ENCODE results near the gene HNMT. TPM values are rescaled to one million over a fixed set of nuclear protein-coding genes. Genes with fewer than 3 reads are reported as not detected.

HNMT gene
- total RNA-seq, 4 donors from 2014 or later: 11.2 to 25.5 (median 21.6) TPM

GRCh38 chr2:138060301-138060635 lies 96.0 kb downstream of the HNMT start:
- Histone ChIP-seq H3K36me3 (no peaks in the 10 kb centered on the region), H3K27ac (replicated peaks in 1 of 4) (no peak overlapping the region), H3K27me3 (no peaks in the 10 kb centered on the region), H3K4me1 (no peaks in the 10 kb centered on the region), H3K4me3 (no peak overlapping the region), H3K9me3 (no peaks in the 10 kb centered on the region)
- 61% methylated on average over 1 of the region's 1 CpG for WGBS
- TF ChIP-seq POLR2A (IDR thresholded peaks at IDR 0.05; ENCODE audit: low read depth): no peak
- no peak for TF ChIP-seq CTCF (IDR thresholded peaks at IDR 0.05)
- no peak for TF ChIP-seq EP300 (IDR thresholded peaks at IDR 0.05)
- TF ChIP-seq POLR2AphosphoS5 (IDR thresholded peaks at IDR 0.05): no peak
- DNase-seq (ENCODE audit: extremely low spot score): no peak
- intact Hi-C loops (cut with DNase I): no loop called here

- 96% methylated on average over 2 of the region's 2 CpGs for WGBS
- intact Hi-C loops (cut with DNase I): no loop called here
- no peak for DNase-seq (ENCODE audit: extremely low spot score)
- Histone ChIP-seq H3K4me3 (no peak overlapping the region), H3K27me3 (no peaks in the 10 kb centered on the region), H3K36me3 (no peaks in the 10 kb centered on the region), H3K9me3 (no peaks in the 10 kb centered on the region), H3K4me1 (no peaks in the 10 kb centered on the region), H3K27ac (replicated peaks in 1 of 4) (no peak overlapping the region)
- TF ChIP-seq POLR2A (IDR thresholded peaks at IDR 0.05; ENCODE audit: low read depth) (no peak), POLR2AphosphoS5 (IDR thresholded peaks at IDR 0.05) (no peak), CTCF (IDR thresholded peaks at IDR 0.05) (no peak), EP300 (IDR thresholded peaks at IDR 0.05) (no peak)
Measured at GRCh38 chr2:138061961-138062360, 97.7 kb downstream of the HNMT start.

- TF ChIP-seq EP300 (IDR thresholded peaks at IDR 0.05): no peak
- TF ChIP-seq POLR2AphosphoS5 (IDR thresholded peaks at IDR 0.05): no peak
- TF ChIP-seq CTCF (IDR thresholded peaks at IDR 0.05): no peak
- no peak for TF ChIP-seq POLR2A (IDR thresholded peaks at IDR 0.05; ENCODE audit: low read depth)
- 94% methylated on average over 2 of the region's 2 CpGs for WGBS
- no peaks in the 10 kb centered on the region for H3K4me1 ChIP-seq
- intact Hi-C loops (cut with DNase I): no loop called here
- H3K9me3 ChIP-seq: no peaks in the 10 kb centered on the region
- no peak for DNase-seq (ENCODE audit: extremely low spot score)
- H3K4me3 ChIP-seq: no peak overlapping the region
- H3K27ac ChIP-seq (replicated peaks in 1 of 4): no peak overlapping the region
- H3K27me3 ChIP-seq: no peaks in the 10 kb centered on the region
- no peaks in the 10 kb centered on the region for H3K36me3 ChIP-seq
Measured at GRCh38 chr2:138063181-138063580, 98.9 kb downstream of the HNMT start.
